CD4-positive, alpha-beta T cell treated with Interleukin-6 for 4 hours (primary cell): Measurements from ENCODE around the gene CRISP2.

Experiments used
- DNase-seq: peaks from one replicate; pipeline ENCODE4 v3.0.0-alpha.2; 2020; ENCODE audit warnings: mixed read lengths

CRISP2 gene

GRCh38 chr6:49653438-49653837 is 59.9 kb downstream of the CRISP2 start:
- DNase-seq: no peak

GRCh38 chr6:49651239-49651638 is 62.1 kb downstream of the CRISP2 start:
- no peak for DNase-seq

GRCh38 chr6:49649988-49650387 is 63.4 kb downstream of the CRISP2 start:
- no peak for DNase-seq

- DNase-seq: no peak
Observed at GRCh38 chr6:49648036-49648435, 65.3 kb downstream of the CRISP2 start.

GRCh38 chr6:49647476-49647875 is 65.9 kb downstream of the CRISP2 start:
- no peak for DNase-seq

- DNase-seq: no peak
Observed at GRCh38 chr6:49646942-49647341, 66.4 kb downstream of the CRISP2 start.

- DNase-seq: no peak
Observed at GRCh38 chr6:49646130-49646824, 67.1 kb downstream of the CRISP2 start.

GRCh38 chr6:49645139-49645538 is 68.2 kb downstream of the CRISP2 start:
- DNase-seq: no peak
